ENCODE measurements around the gene THBD.

Gene THBD

GRCh38 chr20:23090878-23091277 is 41.4 kb upstream of the THBD start:
- DNase-seq (ENCODE audit: low read depth), result no peak
- TF ChIP-seq CTCF (IDR thresholded peaks at IDR 0.05; ENCODE audit: low read depth, low read length, missing control alignments), result no peak
- in situ Hi-C loops (cut with HindIII; ENCODE audit: low sequenced_read_pairs), result no loop called here
- no peak overlapping the region for H3K4me3 ChIP-seq (ENCODE audit: low read depth, low read length)

- in situ Hi-C loops (cut with HindIII; ENCODE audit: low sequenced_read_pairs), result no loop called here
- no peak overlapping the region for H3K4me3 ChIP-seq (ENCODE audit: low read depth, low read length)
- no peak for DNase-seq (ENCODE audit: low read depth)
- TF ChIP-seq CTCF (IDR thresholded peaks at IDR 0.05; ENCODE audit: low read depth, low read length, missing control alignments), result no peak
These were observed 40.7 kb upstream of the THBD start for GRCh38 chr20:23090147-23090546.

- in situ Hi-C loops (cut with HindIII; ENCODE audit: low sequenced_read_pairs), result no loop called here
- no peak for TF ChIP-seq CTCF (IDR thresholded peaks at IDR 0.05; ENCODE audit: low read depth, low read length, missing control alignments)
- DNase-seq (ENCODE audit: low read depth), result no peak
- H3K4me3 ChIP-seq (ENCODE audit: low read depth, low read length), result no peak overlapping the region
These were observed 39.4 kb upstream of the THBD start for GRCh38 chr20:23088866-23089265.

- no peak for DNase-seq (ENCODE audit: low read depth)
- H3K4me3 ChIP-seq (ENCODE audit: low read depth, low read length), result no peak overlapping the region
These were observed 38.2 kb upstream of the THBD start for GRCh38 chr20:23087587-23088251.

GRCh38 chr20:23086931-23087411 is 37.5 kb upstream of the THBD start:
- H3K4me3 ChIP-seq (ENCODE audit: low read depth, low read length), result no peak overlapping the region
- in situ Hi-C loops (cut with HindIII; ENCODE audit: low sequenced_read_pairs), result no loop called here
- no peak for DNase-seq (ENCODE audit: low read depth)
- no peak for TF ChIP-seq CTCF (IDR thresholded peaks at IDR 0.05; ENCODE audit: low read depth, low read length, missing control alignments)

More at GRCh38 chr20:23087587-23088251, 38.2 kb upstream of the THBD start:
- TF ChIP-seq CTCF (IDR thresholded peaks at IDR 0.05; ENCODE audit: low read depth, low read length, missing control alignments), result no peak
- in situ Hi-C loops (cut with HindIII; ENCODE audit: low sequenced_read_pairs), result no loop called here

GRCh38 chr20:23086056-23086566 is 36.6 kb upstream of the THBD start, which contains the start of gene CD93:
TSS of gene CD93 (minus strand) at chr20:23086324. CDS start at chr20:23086192, 132 bp downstream.
- in situ Hi-C loops (cut with HindIII; ENCODE audit: low sequenced_read_pairs), result no loop called here
- no peak for TF ChIP-seq CTCF (IDR thresholded peaks at IDR 0.05; ENCODE audit: low read depth, low read length, missing control alignments)
- no peak within 1 kb of the TSS for H3K4me3 ChIP-seq (ENCODE audit: low read depth, low read length)

More at GRCh38 chr20:23086056-23086566, 36.6 kb upstream of the THBD start, which contains the start of gene CD93:
- no peak for DNase-seq (ENCODE audit: low read depth)

Measured in astrocyte of the cerebellum (primary cell).